KOPT-K1 (cell line): ENCODE results near the gene DCPS.

Source experiments
- H3K27ac ChIP-seq: fragments of 200-600 bp; sonication (generic); 2 replicates; pipeline ENCODE4 v1.5.1; 2016; ENCODE audit warnings: antibody characterized with exemption, mild to moderate bottlenecking, low read depth, low read length; ENCODE audit not compliant: poor library complexity, severe bottlenecking
- H3K36me3 ChIP-seq: fragments of 200-600 bp; sonication (generic); 2 replicates; pipeline ENCODE4 v1.5.1; 2017; ENCODE audit warnings: antibody characterized with exemption, mild to moderate bottlenecking, low read length, moderate library complexity; ENCODE audit not compliant: insufficient read depth
- H3K9me3 ChIP-seq: fragments of 200-600 bp; sonication (generic); 2 replicates; pipeline ENCODE4 v1.5.1; 2017; ENCODE audit warnings: antibody characterized with exemption, low read length, mild to moderate bottlenecking; ENCODE audit not compliant: insufficient read depth, poor library complexity, severe bottlenecking

The DCPS gene

GRCh38 chr11:126310200-126310991 is 6.5 kb downstream of the DCPS start:
- Histone ChIP-seq H3K27ac (no peak overlapping the region), H3K36me3 (peaks cover 37% of the 10 kb centered on the region; the same call in 1 of the 2 replicates), H3K9me3 (no peaks in the 10 kb centered on the region)

GRCh38 chr11:126310992-126311310 is 7.1 kb downstream of the DCPS start:
- H3K36me3 ChIP-seq: peaks cover 37% of the 10 kb centered on the region; the same call in 1 of the 2 replicates

GRCh38 chr11:126311401-126312291 is 7.8 kb downstream of the DCPS start:
- peaks cover 34% of the 10 kb centered on the region; the same call in 1 of the 2 replicates for H3K36me3 ChIP-seq
- peaks cover 5% of the 10 kb centered on the region for H3K9me3 ChIP-seq
- no peak overlapping the region for H3K27ac ChIP-seq

More at GRCh38 chr11:126310992-126311310, 7.1 kb downstream of the DCPS start:
- peaks cover 2% of the 10 kb centered on the region for H3K9me3 ChIP-seq
- H3K27ac ChIP-seq: no peak overlapping the region

- Histone ChIP-seq H3K9me3 (peaks cover 5% of the 10 kb centered on the region), H3K36me3 (peaks cover 27% of the 10 kb centered on the region; the same call in 1 of the 2 replicates)
Measured at GRCh38 chr11:126312961-126313360, 9.1 kb downstream of the DCPS start.

DNA sequence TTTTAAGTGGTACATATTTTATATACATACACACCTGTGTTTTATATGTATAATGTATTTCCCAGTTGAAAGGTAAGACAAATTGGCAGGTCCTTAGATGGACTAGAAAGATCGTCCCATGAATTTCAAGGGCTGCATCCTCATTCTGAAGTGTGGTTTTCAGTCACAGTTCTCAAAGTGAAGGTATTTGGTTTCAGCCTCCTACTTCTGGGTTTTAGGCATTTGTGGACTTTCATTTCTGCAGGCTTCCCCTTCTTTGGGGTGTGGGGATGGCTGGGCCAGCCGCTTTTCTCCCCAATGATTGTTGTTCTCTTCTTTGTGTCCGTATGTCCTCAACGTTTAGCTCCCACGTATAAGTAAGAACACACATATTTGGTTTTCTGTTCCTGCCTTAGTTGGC is 10.0 kb downstream of the DCPS start:
- Histone ChIP-seq H3K27ac (no peak overlapping the region), H3K36me3 (peaks cover 27% of the 10 kb centered on the region; the same call in 1 of the 2 replicates)

More at GRCh38 chr11:126312961-126313360, 9.1 kb downstream of the DCPS start:
- H3K27ac ChIP-seq: no peak overlapping the region

GRCh38 chr11:126317432-126317755 is 13.5 kb downstream of the DCPS start:
- H3K36me3 ChIP-seq: peaks cover 12% of the 10 kb centered on the region; the same call in 1 of the 2 replicates
- peak overlapping the region; percentile 95 for H3K27ac ChIP-seq
- H3K9me3 ChIP-seq: peaks cover 5% of the 10 kb centered on the region

More for the DNA sequence above, 10.0 kb downstream of the DCPS start:
- H3K9me3 ChIP-seq: peaks cover 5% of the 10 kb centered on the region

- H3K9me3 ChIP-seq: peaks cover 5% of the 10 kb centered on the region
- peak overlapping the region; percentile 95 for H3K27ac ChIP-seq
- peaks cover 6% of the 10 kb centered on the region; the same call in 1 of the 2 replicates for H3K36me3 ChIP-seq
Measured at GRCh38 chr11:126317756-126318573, 14.1 kb downstream of the DCPS start.

DNA sequence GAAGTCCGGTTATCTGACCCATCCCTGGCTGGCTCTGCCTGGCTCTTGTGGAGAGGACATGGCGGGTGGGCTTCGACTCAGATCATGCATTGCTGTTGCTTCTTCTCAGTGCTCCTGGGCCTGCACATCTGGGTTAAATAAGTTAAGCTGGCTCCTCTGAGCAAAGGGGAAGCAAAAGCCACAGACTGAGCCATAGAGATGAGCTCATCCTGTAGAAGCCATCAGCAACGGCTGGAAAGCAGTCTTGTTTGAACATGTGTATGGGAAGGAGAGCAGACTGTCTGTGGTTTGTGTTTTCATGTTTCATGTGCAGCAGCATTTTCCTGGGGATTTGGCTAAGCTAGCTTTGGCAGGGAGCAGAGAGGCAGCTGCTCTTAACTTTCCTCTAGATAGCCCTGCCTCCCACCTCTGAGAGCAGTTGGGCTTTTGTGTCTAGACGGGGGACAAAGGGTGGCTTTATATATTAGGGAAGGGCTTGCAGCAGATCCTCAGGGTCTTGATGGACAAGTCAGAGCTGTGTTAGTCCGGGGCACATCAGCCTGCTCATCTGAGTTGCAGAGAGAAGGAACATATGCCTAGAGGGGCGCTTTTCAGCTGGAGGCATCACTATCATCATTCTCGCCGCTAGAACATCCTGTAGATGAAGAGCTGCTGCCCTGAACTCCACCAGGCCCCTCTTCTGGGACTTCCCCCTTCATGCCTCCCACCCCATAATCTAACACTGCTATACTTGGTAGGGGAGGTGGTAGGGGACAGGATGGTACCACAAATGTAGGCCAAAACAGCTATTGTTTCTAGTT is 14.9 kb downstream of the DCPS start:
- Histone ChIP-seq H3K9me3 (peaks cover 5% of the 10 kb centered on the region), H3K36me3 (peaks cover 5% of the 10 kb centered on the region; the same call in 1 of the 2 replicates)

GRCh38 chr11:126319374-126319740 is 15.5 kb downstream of the DCPS start:
- Histone ChIP-seq H3K27ac (peak overlapping the region; percentile 95), H3K9me3 (peaks cover 5% of the 10 kb centered on the region)

More for the DNA sequence above, 14.9 kb downstream of the DCPS start:
- peak overlapping the region; percentile 95 for H3K27ac ChIP-seq

DNA sequence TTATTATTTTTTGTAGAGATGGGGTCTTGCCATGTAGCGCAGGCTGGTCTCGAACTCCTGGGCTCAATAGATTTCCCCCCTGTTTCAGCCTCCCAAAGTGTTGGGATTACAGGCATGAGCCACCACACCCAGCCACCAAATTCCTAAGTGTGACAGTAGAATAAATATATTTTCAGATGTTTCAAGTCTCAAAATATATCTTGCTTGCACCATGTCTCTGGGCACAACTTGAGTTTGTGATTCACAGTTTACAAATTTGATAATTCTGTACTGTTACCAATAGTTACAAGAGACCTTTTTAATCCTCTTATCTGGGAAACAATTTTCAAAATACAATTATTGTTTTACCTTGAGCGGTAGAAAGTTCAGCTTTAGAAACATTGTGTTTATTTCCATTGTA is 19.1 kb downstream of the DCPS start:
- Histone ChIP-seq H3K36me3 (no peaks in the 10 kb centered on the region), H3K27ac (no peak overlapping the region), H3K9me3 (no peaks in the 10 kb centered on the region)

More at GRCh38 chr11:126319374-126319740, 15.5 kb downstream of the DCPS start:
- H3K36me3 ChIP-seq: peaks cover under 1% of the 10 kb centered on the region; the same call in 1 of the 2 replicates

DNA sequence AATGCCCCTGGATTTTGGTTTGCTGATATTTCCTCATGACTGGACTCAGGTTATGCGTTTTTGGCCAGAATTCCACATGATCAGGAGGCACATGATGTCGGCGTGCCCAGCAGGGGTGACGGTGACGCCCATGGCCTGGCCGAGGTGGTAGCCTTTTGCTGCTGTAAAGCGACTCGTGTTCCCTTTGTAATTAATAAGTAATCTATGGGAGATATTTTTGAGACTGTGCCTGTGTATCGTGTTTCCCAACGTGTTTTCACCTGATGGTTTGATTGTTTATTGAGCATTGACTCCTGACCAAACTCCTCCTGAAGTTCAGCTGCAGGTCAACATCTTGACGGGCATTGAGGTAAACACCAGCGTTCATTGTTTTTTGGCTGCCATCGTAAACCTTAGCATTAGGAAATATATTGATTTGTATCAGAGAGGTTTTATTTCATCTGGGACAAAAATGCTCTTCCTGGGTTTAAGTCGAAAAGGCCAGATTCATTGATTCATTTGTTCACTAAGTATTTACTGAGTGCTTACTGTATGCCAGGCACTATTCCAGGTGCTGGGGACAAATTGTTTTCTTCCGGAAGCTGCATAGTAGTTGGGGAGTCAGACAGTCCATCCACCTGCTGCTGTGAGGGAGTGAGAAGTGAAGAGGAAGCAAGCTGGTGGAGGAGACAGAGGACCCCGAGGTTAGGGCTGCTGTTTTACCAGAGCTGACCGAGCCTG is 23.6 kb downstream of the DCPS start:
- Histone ChIP-seq H3K36me3 (peaks cover 15% of the 10 kb centered on the region), H3K27ac (peak overlapping the region; percentile 46), H3K9me3 (no peaks in the 10 kb centered on the region)

DNA sequence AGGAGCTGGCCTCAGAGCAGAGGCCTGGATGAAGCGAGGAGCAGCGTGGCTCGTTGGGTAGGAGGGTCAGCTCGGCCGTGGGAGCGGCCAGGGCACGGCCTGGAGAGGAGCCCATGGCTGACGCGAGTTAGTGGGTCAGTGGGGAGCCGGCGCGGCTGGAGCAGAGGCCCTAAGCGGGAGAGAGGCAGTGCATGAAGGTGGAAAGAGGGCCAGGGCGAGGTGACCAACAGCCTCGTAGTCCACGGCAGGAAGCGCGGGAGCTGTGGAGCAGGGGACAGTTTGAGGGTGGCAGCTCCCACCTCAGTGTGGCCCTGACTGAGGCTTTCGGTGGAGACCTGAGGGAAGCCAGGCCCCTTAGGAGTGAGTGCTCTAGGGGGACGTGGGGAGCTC is 24.1 kb downstream of the DCPS start:
- Histone ChIP-seq H3K36me3 (peaks cover 21% of the 10 kb centered on the region), H3K27ac (peak overlapping the region; percentile 46), H3K9me3 (no peaks in the 10 kb centered on the region)

- H3K36me3 ChIP-seq: peaks cover 25% of the 10 kb centered on the region
- H3K9me3 ChIP-seq: no peaks in the 10 kb centered on the region
- H3K27ac ChIP-seq: peak overlapping the region; percentile 46
Measured at GRCh38 chr11:126328444-126328843, 24.6 kb downstream of the DCPS start.
